Right atrium auricular region (tissue), 2 donors: Measurements from ENCODE around the gene MRPL53. TPM values are rescaled to one million over a fixed set of nuclear protein-coding genes. Genes with fewer than 3 reads are reported as not detected.

Source experiments
- DNase-seq: peaks from one replicate; pipeline ENCODE4 v3.0.0-alpha.2; 2019; ENCODE audit warnings: low spot score
- H3K27ac ChIP-seq, 2 donors: fragments of 200-600 bp; sonication (generic); 1 replicate in 1 of 2; 2 replicates in 1 of 2; pipeline ENCODE4 v1.5.1; 2016 to 2019
- H3K27me3 ChIP-seq, 2 donors: fragments of 200-600 bp; sonication (generic); one replicate each; pipeline versions ENCODE4 v1.5.1 to v1.6.0; 2017 to 2019
- H3K36me3 ChIP-seq: fragments of 200-600 bp; sonication (generic); one replicate; pipeline ENCODE4 v1.5.1; 2016
- H3K4me1 ChIP-seq, 2 donors: fragments of 200-600 bp; sonication (generic); one replicate each; pipeline versions ENCODE4 v1.5.1 to v1.6.0; 2017 to 2019
- H3K4me3 ChIP-seq, 2 donors: fragments of 200-600 bp; sonication (generic); 1 replicate in 1 of 2; 2 replicates in 1 of 2; pipeline ENCODE4 v1.5.1; 2017 to 2019; ENCODE audit warnings: mild to moderate bottlenecking in 1 of 2, moderate library complexity in 1 of 2
- H3K9me3 ChIP-seq, 2 donors: fragments of 200-600 bp; sonication (generic); one replicate each; pipeline ENCODE4 v1.5.1; 2019
- total RNA-seq, 2 donors: library from RNA; depleted of rRNA; stranded (reverse); fragments of >200 nt; gene quantifications; one replicate each; pipeline ENCODE4 v1.1.0, GENCODE V29; 2016
- TF ChIP-seq, protein P1 (sequence below), 2 donors: fragments of 200-600 bp; sonication (generic); IDR thresholded peaks; one replicate each; pipeline ENCODE4 v1.5.1; 2019; ENCODE audit warnings: antibody characterized with exemption in 2 of 2

Gene MRPL53
- total RNA-seq, 2 donors from 2014 or later: 19.8 to 81.4 TPM

DNA sequence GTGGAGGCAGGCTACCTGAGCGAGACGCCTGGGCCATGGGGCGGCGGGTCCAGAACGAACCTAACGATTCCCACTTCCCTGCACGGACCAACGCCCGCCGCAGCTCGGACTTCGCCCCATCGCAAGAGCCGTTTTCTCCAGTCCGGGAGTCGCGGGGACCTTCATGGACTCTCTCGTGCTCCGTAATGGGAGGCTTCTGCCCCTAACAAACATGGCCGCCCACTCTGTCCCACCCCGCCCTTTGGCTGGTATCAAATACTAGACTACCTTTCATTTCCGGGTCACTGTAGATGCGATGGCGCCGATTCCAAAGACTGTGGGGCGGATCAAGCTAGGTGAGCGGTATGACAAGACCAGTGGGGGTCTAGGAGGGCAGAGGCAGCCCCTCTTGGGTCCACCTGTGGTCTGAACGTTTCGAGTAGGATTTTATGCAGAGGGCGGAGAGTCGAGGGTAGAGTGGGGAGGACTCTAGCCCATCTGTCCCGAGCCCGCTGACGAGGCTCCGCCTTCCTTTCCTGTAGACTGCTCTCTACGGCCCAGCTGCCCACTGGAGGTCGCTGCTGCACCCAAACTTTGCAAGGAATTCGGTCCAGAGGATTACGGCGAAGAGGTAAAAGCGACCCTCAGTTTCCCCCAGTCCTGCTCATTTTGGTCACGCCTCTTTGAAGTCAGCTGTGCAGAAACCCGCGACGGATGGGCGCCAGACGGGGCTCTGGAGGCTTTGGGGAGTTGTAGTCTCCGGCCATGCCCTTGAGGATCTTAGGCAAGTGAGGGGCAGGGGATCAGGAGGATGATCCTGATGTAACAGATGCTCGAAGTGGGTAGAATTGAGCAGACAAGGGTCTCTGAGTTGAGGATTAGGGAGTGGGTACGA is 10.6 kb upstream of the MRPL53 start, which contains the start of the genes CCDC142 and TTC31:
TSS of gene CCDC142 (minus strand) at position 198 of the 874 bp plus-strand sequence. CDS start at position 37, 161 bp downstream.
TSS of gene TTC31 (plus strand) at position 281 of the 874 bp plus-strand sequence. CDS start at position 296, 15 bp downstream.
- peak within 1 kb of the TSS; percentile 78 to 83 for H3K4me3 ChIP-seq
- H3K27me3 ChIP-seq: no peaks in the 10 kb centered on the region
- peak within 1 kb of the TSS; percentile 88 to 91 for H3K27ac ChIP-seq
- TF ChIP-seq, protein P1, sequence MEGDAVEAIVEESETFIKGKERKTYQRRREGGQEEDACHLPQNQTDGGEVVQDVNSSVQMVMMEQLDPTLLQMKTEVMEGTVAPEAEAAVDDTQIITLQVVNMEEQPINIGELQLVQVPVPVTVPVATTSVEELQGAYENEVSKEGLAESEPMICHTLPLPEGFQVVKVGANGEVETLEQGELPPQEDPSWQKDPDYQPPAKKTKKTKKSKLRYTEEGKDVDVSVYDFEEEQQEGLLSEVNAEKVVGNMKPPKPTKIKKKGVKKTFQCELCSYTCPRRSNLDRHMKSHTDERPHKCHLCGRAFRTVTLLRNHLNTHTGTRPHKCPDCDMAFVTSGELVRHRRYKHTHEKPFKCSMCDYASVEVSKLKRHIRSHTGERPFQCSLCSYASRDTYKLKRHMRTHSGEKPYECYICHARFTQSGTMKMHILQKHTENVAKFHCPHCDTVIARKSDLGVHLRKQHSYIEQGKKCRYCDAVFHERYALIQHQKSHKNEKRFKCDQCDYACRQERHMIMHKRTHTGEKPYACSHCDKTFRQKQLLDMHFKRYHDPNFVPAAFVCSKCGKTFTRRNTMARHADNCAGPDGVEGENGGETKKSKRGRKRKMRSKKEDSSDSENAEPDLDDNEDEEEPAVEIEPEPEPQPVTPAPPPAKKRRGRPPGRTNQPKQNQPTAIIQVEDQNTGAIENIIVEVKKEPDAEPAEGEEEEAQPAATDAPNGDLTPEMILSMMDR (IDR thresholded peaks at IDR 0.05): peak; percentile 71 to 85
- peaks cover 0 to 31% of the 10 kb centered on the region in 2 donors for H3K4me1 ChIP-seq
- H3K36me3 ChIP-seq: peaks cover 7% of the 10 kb centered on the region
- no peaks in the 10 kb centered on the region for H3K9me3 ChIP-seq
- peak; percentile 98 for DNase-seq

DNA sequence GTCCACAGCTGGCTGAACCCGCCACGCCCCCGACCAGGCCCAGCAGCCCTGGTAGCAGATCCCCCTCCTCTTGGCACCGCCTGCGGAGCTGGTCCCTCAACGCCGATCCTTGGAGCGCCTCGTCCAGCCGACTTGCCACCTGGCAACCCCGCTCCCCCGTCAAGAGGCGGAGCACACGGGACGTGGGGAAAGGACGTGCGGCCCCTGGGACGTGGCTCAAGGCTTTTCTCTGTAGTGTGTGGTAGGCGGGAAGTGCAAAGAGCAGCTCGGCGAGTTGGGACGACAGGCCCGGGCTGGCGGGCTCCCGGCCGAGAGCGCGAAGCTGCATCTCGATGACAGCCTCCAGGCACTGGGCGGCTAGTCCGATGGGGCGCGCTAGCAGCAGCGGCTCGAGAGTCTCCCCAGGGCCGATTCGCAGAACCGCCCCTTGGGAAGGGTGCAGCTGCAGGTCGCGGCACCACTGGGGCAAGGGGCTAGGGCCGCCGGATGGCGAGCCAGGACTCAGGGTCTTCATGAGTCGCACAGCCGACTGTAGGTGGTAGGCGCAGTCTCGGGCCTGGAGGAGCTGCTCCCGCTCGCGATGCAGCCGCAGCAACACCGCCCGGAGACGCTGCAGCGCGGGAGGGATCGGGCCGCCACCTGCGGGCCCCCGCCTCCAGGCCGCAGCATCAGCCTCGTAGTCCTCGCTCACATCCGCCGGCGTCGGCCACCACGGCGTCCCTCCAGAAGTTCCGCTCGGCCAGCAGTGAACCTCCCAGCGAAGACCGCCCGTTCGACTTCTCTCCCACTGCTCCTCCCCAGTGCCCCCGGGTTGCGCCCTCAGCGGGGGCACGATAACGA is 9.7 kb upstream of the MRPL53 start:
- H3K36me3 ChIP-seq: peaks cover 6% of the 10 kb centered on the region
- DNase-seq: no peak

DNA sequence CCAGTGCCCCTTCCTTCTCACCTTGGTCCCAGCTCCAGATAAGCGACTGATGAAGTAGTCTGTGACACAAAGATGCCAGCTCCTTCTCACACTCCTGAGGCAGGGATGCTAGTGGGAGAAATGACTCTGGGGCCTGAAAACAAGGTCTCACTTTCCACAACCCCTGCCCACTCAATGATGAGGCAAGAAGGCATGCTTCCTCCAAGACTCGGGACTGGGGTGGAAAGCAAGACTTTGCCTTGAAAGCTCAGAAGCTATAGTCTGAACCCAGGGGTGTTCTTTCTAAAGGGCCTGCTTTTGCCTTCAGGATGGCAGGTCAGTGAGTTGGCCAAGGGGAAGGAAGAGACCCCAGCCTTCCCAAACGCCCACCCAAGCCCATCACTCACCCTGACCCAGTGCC is 9.0 kb upstream of the MRPL53 start:
- Histone ChIP-seq H3K27me3 (no peaks in the 10 kb centered on the region), H3K27ac (peak overlapping the region in 1 of 2 donors; percentile 88), H3K4me3 (peak overlapping the region; percentile 78 to 83), H3K9me3 (no peaks in the 10 kb centered on the region), H3K4me1 (peaks cover 0 to 31% of the 10 kb centered on the region in 2 donors), H3K36me3 (no peaks in the 10 kb centered on the region)
- DNase-seq: no peak
- TF ChIP-seq, protein P1 (IDR thresholded peaks at IDR 0.05): no peak

More for the DNA sequence above, 9.7 kb upstream of the MRPL53 start:
- H3K27ac ChIP-seq: peak overlapping the region; percentile 88 to 91
- no peaks in the 10 kb centered on the region for H3K27me3 ChIP-seq
- H3K4me3 ChIP-seq: peak overlapping the region; percentile 78 to 83
- no peaks in the 10 kb centered on the region for H3K9me3 ChIP-seq
- H3K4me1 ChIP-seq: peaks cover 0 to 31% of the 10 kb centered on the region in 2 donors
- TF ChIP-seq, protein P1 (IDR thresholded peaks at IDR 0.05): no peak

DNA sequence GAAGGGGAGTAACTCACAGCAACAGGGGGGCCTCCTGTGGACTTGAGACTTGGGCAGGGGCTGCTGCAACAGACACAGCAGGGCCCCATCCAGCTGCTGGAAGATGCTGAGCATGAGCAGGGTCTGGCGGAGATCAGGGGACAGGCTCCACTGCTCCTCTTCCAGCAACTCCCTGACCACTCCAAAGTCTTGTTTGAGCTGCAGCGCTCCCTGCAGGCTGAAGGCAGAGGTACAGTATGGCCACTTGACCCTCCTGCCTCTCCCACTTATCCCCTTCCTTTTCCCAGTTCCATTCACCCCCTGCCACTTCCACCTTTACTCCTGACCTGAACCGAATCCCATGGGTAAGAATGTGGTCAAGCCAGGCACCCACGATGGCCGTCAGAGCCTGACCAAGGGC is 2.4 kb upstream of the MRPL53 start:
- TF ChIP-seq, protein P1 (IDR thresholded peaks at IDR 0.05): peak in 1 of 2 donors; percentile 14
- Histone ChIP-seq H3K27ac (no peak overlapping the region), H3K9me3 (no peaks in the 10 kb centered on the region), H3K4me1 (peaks cover 0 to 20% of the 10 kb centered on the region in 2 donors), H3K4me3 (no peak overlapping the region), H3K36me3 (peaks cover 15% of the 10 kb centered on the region), H3K27me3 (no peaks in the 10 kb centered on the region)
- no peak for DNase-seq

DNA sequence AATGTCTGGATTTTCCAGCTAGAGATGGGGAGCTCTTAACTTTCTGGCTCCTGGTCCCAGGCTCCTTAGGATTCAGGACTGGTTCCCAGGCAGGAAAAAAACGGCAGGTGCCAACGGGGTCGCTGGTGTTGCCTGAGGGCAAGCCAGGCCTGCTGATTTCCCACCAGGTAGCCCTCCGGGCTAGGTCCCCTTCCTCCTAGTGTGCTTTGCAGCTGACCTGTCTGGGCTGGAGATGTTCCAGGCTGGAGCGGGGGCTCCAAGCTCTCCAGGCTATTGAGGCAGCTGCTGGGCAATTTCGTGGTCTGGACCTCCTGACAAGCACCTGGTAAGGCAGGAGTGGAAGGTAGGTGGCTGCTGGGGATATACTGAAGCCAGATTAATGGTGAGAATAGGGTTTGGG is 2.0 kb upstream of the MRPL53 start:
- Histone ChIP-seq H3K27me3 (no peaks in the 10 kb centered on the region), H3K4me3 (no peak overlapping the region), H3K36me3 (peaks cover 15% of the 10 kb centered on the region), H3K9me3 (no peaks in the 10 kb centered on the region), H3K27ac (no peak overlapping the region), H3K4me1 (peaks cover 0 to 20% of the 10 kb centered on the region in 2 donors)
- TF ChIP-seq, protein P1 (IDR thresholded peaks at IDR 0.05): no peak
- no peak for DNase-seq
